Keratinocyte (primary cell): ENCODE measurements around the gene TPM2. TPM values are rescaled to one million over a fixed set of nuclear protein-coding genes. Genes with fewer than 3 reads are reported as not detected.

Source experiments
- DNase-seq: peaks from one replicate; pipeline ENCODE4 v3.0.0-alpha.2; 2011; ENCODE audit warnings: low read depth, missing footprints, low spot score
- FAIRE-seq: peaks from 2 replicates; lab custom pipeline; 2011; peaks lifted over from hg19 to GRCh38; lab: Jason Lieb, UNC
- H2AFZ ChIP-seq: 2 replicates; pipeline ENCODE4 v1.6.0; 2012; ENCODE audit warnings: low read length, control low read depth, inconsistent platforms; ENCODE audit not compliant: control insufficient read depth
- H3K27ac ChIP-seq: 2 replicates; pipeline ENCODE4 v1.5.1; 2011; ENCODE audit warnings: low read length; ENCODE audit not compliant: control insufficient read depth, insufficient read depth
- H3K27me3 ChIP-seq: 3 replicates; pipeline ENCODE4 v1.6.0; 2011; ENCODE audit warnings: low read length; ENCODE audit not compliant: control insufficient read depth, insufficient read depth; ENCODE audit errors: extremely low read depth
- H3K36me3 ChIP-seq, 2 experiments: 2 replicates in 1 of 2; 3 replicates in 1 of 2; pipeline ENCODE4 v1.5.1; 2011; ENCODE audit warnings: low read length in 2 of 2, mild to moderate bottlenecking in 1 of 2; ENCODE audit not compliant: control insufficient read depth in 2 of 2, insufficient read depth in 2 of 2; ENCODE audit errors: extremely low read depth in 1 of 2
- H3K4me1 ChIP-seq: 3 replicates; pipeline ENCODE4 v1.5.1; 2011; ENCODE audit warnings: low read length; ENCODE audit not compliant: control insufficient read depth, insufficient read depth; ENCODE audit errors: extremely low read depth
- H3K4me2 ChIP-seq: 3 replicates; pipeline ENCODE4 v1.6.0; 2011; ENCODE audit warnings: low read depth, low read length; ENCODE audit not compliant: control insufficient read depth, insufficient read depth; ENCODE audit errors: extremely low read depth
- H3K4me3 ChIP-seq, 3 experiments: fragments of 200-600 bp in 1 of 3; sonication (generic) in 1 of 3; 2 replicates in 2 of 3; 3 replicates in 1 of 3; pipeline ENCODE4 v1.5.1; 2011 to 2016; ENCODE audit warnings: low read length in 3 of 3, mild to moderate bottlenecking in 3 of 3, control low read depth in 2 of 3, inconsistent platforms in 1 of 3, low read depth in 1 of 3, mixed read lengths in 1 of 3, mixed run types in 1 of 3, moderate library complexity in 1 of 3; ENCODE audit not compliant: control insufficient read depth in 2 of 3, insufficient read depth in 2 of 3; ENCODE audit errors: extremely low read depth in 1 of 3
- H3K79me2 ChIP-seq: 2 replicates; pipeline ENCODE4 v1.6.0; 2012; ENCODE audit warnings: low read length; ENCODE audit not compliant: control insufficient read depth, insufficient read depth
- H3K9ac ChIP-seq: 3 replicates; pipeline ENCODE4 v1.6.0; 2011; ENCODE audit warnings: low read length; ENCODE audit not compliant: control insufficient read depth, insufficient read depth; ENCODE audit errors: extremely low read depth
- H3K9me1 ChIP-seq: 3 replicates; pipeline ENCODE4 v1.6.0; 2011; ENCODE audit warnings: low read length; ENCODE audit not compliant: control insufficient read depth, insufficient read depth; ENCODE audit errors: extremely low read depth
- H3K9me3 ChIP-seq: 2 replicates; pipeline ENCODE4 v1.5.1; 2012; ENCODE audit warnings: low read depth, low read length; ENCODE audit not compliant: control insufficient read depth
- H4K20me1 ChIP-seq: 3 replicates; pipeline ENCODE4 v1.6.0; 2011; ENCODE audit warnings: low read length; ENCODE audit not compliant: control insufficient read depth, insufficient read depth; ENCODE audit errors: extremely low read depth
- EZH2 ChIP-seq: IDR thresholded peaks from one replicate; pipeline ENCODE4 v1.6.1; 2012; ENCODE audit warnings: inconsistent platforms, mild to moderate bottlenecking, low read length, moderate library complexity
- dilution Hi-C: fragments of 300-500 bp; cut with MboI; formaldehyde crosslinking; loops from one replicate; pipeline ENCODE4 v1.7.0; 2020; ENCODE audit warnings: low sequenced_read_pairs; ENCODE audit not compliant: extremely low pct_ligation_motif_present
- polyA plus RNA-seq, 5 experiments: library from polyadenylated mRNA; depleted of rRNA in 3 of 5; stranded (reverse) in 3 of 5; stranded (forward) in 1 of 5; unstranded in 1 of 5; fragments of >200 nt; gene quantifications; 1 replicate in 1 of 5; 2 replicates in 3 of 5; 3 replicates in 1 of 5; pipeline versions ENCODE4 v1.2.1 to v1.2.3, GENCODE V29; 2011 to 2012; ENCODE audit warnings: missing spikeins in 2 of 5, low read depth in 1 of 5, low replicate concordance in 1 of 5
- TF ChIP-seq, protein P1 (sequence below), 3 experiments: IDR thresholded peaks in 1 of 3; conservative IDR thresholded peaks in 1 of 3; optimal IDR thresholded peaks in 1 of 3; 2 replicates in 2 of 3; 3 replicates in 1 of 3; pipeline versions ENCODE3 to v1.5.1; 2011; ENCODE audit warnings: low read length in 3 of 3, mild to moderate bottlenecking in 3 of 3, moderate library complexity in 2 of 3, control low read depth in 1 of 3, inconsistent platforms in 1 of 3; ENCODE audit not compliant: insufficient read depth in 2 of 3; ENCODE audit errors: extremely low read depth in 1 of 3

TPM2 gene
- polyA plus RNA-seq, 1 donor (not counting 4 experiments of a cell fraction or from before 2014, with no cell fraction given) = 53.1 TPM

DNA sequence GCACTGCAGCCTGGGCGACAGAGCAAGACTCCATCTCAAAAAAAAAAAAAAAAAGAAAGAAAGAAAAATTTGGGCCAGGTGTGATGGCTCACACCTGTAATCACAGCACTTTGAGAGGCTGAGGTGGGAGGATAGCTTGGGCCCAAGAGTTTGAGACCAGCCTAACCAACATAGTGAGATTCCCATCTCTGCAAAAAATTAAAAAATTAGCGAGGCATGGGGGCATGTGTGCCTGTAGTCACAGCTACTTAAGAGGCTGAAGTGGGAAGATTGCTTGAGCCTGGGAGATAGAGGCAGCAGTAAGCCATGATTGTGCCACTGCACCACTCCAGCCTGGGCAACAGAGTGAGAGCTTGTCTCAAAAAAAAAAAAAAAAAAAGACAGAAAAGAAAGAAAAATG is 36.1 kb downstream of the TPM2 start:
- no peak overlapping the region for H3K4me3 ChIP-seq
- dilution Hi-C loops = no loop called here
- peaks cover 3% of the 10 kb centered on the region for H3K27me3 ChIP-seq
- no peak overlapping the region for H2AFZ ChIP-seq
- peaks cover 10% of the 10 kb centered on the region for H3K4me1 ChIP-seq
- H3K9ac ChIP-seq = no peak overlapping the region
- H3K9me1 ChIP-seq = no peaks in the 10 kb centered on the region
- no peaks in the 10 kb centered on the region for H3K9me3 ChIP-seq
- TF ChIP-seq, protein P1, sequence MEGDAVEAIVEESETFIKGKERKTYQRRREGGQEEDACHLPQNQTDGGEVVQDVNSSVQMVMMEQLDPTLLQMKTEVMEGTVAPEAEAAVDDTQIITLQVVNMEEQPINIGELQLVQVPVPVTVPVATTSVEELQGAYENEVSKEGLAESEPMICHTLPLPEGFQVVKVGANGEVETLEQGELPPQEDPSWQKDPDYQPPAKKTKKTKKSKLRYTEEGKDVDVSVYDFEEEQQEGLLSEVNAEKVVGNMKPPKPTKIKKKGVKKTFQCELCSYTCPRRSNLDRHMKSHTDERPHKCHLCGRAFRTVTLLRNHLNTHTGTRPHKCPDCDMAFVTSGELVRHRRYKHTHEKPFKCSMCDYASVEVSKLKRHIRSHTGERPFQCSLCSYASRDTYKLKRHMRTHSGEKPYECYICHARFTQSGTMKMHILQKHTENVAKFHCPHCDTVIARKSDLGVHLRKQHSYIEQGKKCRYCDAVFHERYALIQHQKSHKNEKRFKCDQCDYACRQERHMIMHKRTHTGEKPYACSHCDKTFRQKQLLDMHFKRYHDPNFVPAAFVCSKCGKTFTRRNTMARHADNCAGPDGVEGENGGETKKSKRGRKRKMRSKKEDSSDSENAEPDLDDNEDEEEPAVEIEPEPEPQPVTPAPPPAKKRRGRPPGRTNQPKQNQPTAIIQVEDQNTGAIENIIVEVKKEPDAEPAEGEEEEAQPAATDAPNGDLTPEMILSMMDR (optimal IDR thresholded peaks at IDR 0.05 in 1 of 3, IDR thresholded peaks at IDR 0.05 in 1 of 3, conservative IDR thresholded peaks at IDR 0.05 in 1 of 3; ENCODE audit: extremely low read depth in 1 of 3, insufficient read depth in 2 of 3, low read length in 3 of 3) = no peak
- no peak for TF ChIP-seq EZH2
- H3K36me3 ChIP-seq = no peaks in the 10 kb centered on the region
- no peaks in the 10 kb centered on the region for H4K20me1 ChIP-seq
- H3K4me2 ChIP-seq = no peak overlapping the region
- FAIRE-seq (no peak), DNase-seq (no peak)
- no peak overlapping the region for H3K27ac ChIP-seq
- no peaks in the 10 kb centered on the region for H3K79me2 ChIP-seq

DNA sequence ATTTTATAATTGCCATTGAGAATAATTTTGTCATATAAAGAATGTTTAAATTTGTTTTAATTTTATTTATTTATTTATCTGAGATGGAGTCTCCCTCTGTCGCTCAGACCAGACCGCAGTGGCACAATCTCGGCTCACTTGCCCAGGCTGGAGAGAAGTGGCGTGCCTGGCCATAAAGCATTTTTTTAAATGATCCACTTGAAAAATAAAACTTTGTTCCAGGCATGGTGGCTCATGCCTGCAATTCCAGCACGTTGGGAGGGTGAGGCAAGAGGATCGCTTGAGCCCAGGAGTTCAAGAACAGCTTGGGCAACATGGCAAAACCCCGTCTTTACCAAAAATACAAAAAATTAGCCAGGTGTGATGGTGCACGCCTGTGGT is 36.9 kb downstream of the TPM2 start:
- no peak overlapping the region for H3K27ac ChIP-seq
- H3K4me1 ChIP-seq = peaks cover 10% of the 10 kb centered on the region
- no peaks in the 10 kb centered on the region for H3K9me3 ChIP-seq
- H2AFZ ChIP-seq = no peak overlapping the region
- dilution Hi-C loops = no loop called here
- FAIRE-seq (no peak), DNase-seq (no peak)
- H3K4me2 ChIP-seq = no peak overlapping the region
- H3K9ac ChIP-seq = no peak overlapping the region
- no peaks in the 10 kb centered on the region for H3K9me1 ChIP-seq
- H3K79me2 ChIP-seq = no peaks in the 10 kb centered on the region
- no peak overlapping the region for H3K4me3 ChIP-seq
- H3K36me3 ChIP-seq = no peaks in the 10 kb centered on the region
- no peaks in the 10 kb centered on the region for H4K20me1 ChIP-seq
- H3K27me3 ChIP-seq = peaks cover 3% of the 10 kb centered on the region
- TF ChIP-seq EZH2 = no peak
- TF ChIP-seq, protein P1 (optimal IDR thresholded peaks at IDR 0.05 in 1 of 3, IDR thresholded peaks at IDR 0.05 in 1 of 3, conservative IDR thresholded peaks at IDR 0.05 in 1 of 3; ENCODE audit: extremely low read depth in 1 of 3, insufficient read depth in 2 of 3, low read length in 3 of 3) = no peak
